Suppressor macrophage treated with lipopolysaccharide for 4 hours (primary cell): ENCODE data around the gene WDFY2.
A peak's percentile ranks its signal among the peaks of the same experiment; 100 is the strongest.
"Not testable (repeated sequence)": the region's sequence is repeated elsewhere in the genome, so short reads cannot be mapped to it uniquely, and the experiment has no call there.

Source experiments
- DNase-seq: peaks from one replicate; pipeline ENCODE4 v3.0.0-alpha.2; 2020

The WDFY2 gene

DNA sequence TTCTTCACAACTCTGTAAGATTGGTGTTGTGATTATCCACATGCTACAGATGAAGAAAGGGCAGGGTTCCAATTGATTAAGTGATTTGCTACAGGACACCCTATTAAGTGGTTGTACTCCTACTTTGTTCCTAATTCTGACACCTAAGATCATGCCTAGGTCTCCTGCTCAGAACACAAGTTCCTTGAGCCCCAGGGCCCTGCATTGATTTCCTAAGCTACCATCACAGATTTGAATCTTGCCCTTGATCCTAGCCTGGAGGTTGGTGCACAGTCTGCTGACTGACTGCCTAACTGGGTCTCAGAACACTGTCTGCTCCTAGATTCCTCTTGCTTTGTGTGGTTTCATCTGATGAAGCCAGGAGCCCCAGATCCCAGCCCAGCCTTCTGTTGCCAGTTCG lies 19.6 kb upstream of the WDFY2 start:
- DNase-seq = no peak

DNA sequence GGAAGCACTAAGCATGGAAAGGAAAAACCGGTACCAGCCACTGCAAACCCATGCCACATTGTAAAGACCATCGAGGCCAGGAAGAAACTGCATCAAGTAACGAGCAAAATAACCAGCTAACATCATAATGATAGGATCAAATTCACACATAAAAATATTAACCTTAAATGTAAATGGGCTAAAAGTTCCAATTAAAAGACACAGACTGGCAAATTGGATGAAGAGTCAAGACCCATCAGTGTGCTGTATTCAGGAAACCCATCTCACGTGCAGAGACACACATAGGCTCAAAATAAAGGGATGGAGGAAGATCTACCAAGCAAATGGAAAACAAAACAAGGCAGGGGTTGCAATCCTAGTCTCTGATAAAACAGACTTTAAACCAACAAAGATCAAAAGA lies 15.3 kb upstream of the WDFY2 start:
- DNase-seq = not testable (repeated sequence)

- no peak for DNase-seq
Measured at GRCh38 chr13:51576754-51577153, 7.5 kb upstream of the WDFY2 start.

DNA sequence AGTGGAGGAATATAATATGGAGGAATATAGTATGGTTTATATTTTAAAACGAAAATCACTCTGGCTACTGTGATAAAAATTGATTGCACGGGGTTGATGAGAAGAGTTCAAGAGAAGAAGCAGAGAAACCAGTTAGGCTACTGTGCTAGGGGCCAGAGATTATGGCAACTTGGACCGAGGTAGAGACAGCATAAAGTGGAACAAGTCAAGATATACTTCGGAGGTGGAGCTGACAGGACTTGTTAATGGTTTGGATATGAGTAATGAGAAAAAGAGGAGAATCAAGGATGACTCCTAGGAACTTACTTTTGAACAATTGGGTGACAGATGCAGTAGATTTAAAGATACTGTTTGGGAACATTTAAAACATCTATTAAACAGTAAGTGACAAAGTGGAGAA lies 6.6 kb upstream of the WDFY2 start:
- DNase-seq = no peak

- DNase-seq = no peak
Measured at GRCh38 chr13:51579676-51580075, 4.6 kb upstream of the WDFY2 start.

DNA sequence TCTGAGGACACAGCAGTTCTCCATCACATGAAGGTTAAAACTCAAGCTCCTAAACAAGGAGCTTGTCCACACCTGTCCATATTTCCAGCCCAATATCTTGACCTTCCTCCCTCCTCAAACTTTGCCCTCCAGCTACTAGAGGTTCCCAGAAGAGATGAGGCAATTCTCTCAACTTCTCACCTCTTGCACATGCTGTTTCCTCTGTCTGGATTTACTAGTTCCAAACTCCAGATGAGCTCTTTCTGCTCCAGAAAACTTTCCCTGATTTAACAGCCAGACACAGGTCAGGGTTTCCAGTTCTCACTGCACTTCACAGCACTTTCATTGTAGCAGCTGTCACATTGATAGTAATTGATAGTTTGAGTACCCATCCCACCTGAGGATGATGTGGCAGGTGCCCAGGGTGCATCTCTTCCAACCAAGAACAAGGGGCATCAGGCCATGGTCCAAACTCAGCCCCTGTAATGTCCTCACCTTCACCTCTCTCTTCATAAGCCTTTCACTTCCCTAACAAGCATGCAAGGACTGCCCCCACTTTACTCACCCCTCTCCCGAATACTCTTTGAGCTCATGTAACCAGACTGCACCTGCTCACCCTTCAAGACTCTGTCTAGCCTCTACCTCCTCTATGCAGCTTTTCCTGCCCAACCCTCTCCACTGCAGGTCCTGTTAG lies 3.0 kb upstream of the WDFY2 start:
- no peak for DNase-seq

- no peak for DNase-seq
Measured at GRCh38 chr13:51583469-51583874, 790 bp upstream of the WDFY2 start.

DNA sequence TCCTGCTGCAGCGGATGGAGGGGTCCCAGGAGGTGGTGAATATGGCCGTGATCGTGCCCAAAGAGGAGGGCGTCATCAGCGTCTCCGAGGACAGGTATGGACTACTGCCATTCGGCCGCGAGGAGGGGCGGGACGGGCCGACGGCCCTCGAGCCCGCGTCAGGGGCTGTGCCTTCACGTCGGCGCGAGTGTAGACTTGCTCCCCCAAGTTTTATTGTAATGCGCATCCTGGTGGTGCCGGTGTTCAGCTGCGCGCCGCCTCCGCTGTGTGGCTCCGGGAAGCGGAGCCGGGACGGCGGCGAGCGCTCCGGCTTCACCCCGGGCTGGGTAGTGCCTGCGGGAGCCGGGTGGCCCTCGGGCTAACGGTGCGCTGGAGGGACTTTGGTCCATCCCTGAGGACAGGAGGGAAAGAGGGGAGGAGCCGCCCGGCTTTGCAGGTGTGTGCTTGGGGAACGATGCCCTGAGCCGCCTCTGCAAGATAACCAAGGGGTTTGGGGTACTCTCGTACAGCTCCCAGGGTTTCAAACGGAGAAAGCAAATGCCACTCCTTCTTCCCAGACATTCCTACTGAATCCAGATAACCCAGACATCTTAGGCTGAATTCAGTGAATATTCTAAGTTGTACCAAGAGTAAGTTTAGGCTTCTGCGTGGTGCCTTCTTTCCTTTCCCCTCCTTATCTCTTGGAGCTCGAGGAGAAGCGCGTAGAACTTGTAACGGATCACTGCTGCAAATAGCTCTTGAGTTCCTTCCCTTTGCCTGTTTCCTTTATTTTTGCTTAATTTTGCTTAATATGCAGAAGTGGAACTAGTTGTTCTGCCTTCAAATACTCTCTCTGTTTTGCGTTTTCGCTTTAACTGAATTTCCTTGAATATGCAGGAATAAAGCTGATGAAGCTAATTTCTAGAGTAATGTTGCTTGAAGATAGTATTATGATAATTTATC lies 740 bp downstream of the WDFY2 start:
- DNase-seq = peak; percentile 73

DNA sequence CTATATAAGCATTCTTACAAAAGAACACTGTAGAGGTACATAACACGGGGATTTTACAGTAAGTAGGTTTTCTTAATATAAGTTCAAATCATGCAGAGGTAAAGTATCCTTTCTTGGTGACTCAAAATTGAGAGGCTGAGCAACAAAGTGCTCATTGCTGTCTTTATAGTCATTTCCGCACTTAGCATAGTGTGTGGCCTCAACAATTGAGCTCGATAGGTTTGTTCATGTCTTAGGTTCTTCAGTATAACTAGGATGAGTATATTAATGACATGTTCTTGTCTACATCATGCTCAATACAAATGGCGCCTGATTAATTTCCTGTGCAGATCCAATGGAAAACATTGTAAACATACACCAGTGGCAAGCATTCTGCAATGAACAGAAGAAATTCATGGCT lies 1.4 kb downstream of the WDFY2 start:
- DNase-seq = peak; percentile 43

- no peak for DNase-seq
Measured at GRCh38 chr13:51587372-51587771, 3.1 kb downstream of the WDFY2 start.

GRCh38 chr13:51588406-51588949 lies 4.2 kb downstream of the WDFY2 start:
- no peak for DNase-seq

DNA sequence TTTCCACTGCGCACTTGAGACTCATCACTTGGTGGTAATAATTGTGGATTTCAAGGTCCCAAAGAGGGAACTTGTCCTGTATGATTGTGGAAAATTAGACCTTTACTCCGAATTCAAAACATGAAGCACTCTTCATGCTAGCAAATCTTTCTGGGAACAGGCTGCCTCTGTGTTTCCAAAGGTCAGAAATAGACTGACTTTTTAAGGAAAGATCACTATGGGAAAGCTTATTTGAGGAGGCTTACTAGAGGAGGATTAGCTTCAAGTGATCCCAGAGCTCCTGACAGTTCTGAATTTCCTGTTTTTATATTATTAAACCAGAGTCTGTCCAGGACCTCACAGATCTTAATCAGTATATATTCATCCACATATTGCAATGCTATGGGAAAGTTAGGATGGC lies 5.5 kb downstream of the WDFY2 start:
- DNase-seq = no peak

DNA sequence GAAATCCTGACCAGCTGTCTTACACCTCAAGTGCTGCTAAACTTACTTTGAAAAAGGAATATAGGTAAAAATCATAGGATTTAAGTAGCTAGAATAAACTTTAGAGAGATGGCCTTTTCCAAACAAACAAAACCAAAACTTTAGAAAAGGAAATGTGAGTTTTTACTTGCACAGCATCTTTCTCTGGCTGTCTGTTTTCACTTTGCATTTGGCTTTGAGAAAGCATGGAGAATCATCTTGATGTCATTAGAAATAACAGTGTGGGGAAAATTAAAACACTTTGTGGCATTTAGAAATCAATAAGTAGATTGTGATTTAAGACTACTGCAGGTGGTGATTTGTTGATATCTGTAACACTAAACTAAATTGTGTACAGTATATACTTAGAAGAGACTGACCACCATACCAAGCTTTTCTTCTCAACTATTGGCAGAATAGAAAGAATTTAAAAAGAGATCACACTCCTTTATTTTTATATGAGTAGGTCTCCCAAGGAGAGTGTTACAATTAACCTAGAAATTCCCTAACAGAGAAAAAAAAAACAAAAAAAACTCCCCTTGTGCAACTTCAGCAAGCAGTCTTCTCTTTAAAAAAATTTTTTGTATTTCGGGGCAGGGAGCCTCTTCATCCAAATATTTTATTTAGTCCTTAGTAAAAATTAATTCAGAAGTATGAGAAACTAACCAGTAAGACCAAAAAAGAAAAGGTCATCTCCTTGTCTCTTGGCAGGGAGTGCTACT lies 6.1 kb downstream of the WDFY2 start:
- peak; percentile 32 for DNase-seq

DNA sequence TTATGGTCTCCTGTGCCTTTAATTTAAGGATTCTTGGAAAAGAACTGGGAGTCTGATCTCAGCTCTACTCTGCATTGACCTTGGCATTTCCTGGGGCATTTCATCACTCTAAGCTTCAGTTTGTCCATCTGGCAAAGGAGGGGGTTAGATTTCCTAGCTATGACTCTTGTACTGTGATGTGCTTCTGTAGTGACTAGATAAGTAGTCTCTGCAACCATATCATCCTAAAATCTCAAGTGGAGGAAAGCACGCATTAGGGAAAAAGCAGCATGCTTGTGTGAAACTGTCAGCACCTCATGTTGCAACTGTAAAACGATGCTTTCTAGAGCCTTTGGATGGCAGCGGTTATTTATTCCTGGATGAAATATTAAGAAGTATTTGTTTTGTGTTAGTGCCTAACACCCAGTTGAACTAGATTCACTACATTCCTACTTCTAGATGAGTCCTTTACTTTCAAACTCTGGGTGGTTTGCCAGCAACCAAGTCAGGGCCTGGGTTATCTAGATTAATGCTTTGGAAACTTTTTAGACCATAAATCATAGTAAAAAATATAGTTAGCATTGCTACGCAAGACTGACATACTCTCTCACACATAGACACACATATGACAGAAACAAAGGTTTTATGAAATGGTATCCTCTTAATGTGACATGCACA lies 6.8 kb downstream of the WDFY2 start:
- DNase-seq = peak; percentile 48

- DNase-seq = not testable (repeated sequence)
Measured at GRCh38 chr13:51591938-51592337, 7.7 kb downstream of the WDFY2 start.

- no peak for DNase-seq
Measured at GRCh38 chr13:51594432-51594831, 10.2 kb downstream of the WDFY2 start.

DNA sequence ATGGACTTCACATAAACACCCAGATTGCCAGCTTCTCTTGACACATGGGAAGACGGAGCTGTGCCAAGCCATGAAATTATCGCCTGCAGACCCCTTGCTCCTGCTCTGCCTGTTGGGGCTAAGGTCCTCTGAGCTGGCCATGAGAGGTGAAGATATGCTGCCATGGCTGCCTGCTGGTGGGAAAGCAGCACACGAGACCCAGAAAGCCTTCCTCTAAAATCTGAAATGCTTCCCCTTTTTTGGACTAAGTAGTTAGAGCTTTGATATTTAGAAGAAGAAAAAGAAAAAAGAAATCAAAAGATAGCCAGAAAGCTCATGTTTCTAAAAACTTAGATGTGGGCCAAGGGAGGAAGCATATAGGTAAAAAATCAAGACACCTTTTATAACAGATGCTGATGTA lies 11.2 kb downstream of the WDFY2 start:
- peak; percentile 36 for DNase-seq

DNA sequence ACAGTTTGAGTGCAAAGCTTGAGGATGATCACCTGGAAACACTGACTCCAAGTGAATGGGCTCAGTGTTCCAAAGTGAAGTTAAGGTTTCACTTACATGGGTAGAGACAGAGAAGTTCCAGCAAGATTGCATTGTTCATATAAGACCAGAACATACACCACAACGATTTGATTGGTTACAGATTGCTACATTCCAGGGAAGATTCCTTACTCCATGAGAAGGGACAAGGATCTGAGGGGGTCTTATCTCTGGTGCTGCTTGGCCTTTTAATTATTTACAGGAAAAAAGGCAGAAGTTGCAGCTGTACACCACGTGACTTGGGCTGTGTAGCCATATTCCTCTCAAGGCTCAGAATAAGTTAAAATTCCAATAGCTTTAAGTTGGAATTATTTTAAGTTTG lies 12.3 kb downstream of the WDFY2 start:
- no peak for DNase-seq

DNA sequence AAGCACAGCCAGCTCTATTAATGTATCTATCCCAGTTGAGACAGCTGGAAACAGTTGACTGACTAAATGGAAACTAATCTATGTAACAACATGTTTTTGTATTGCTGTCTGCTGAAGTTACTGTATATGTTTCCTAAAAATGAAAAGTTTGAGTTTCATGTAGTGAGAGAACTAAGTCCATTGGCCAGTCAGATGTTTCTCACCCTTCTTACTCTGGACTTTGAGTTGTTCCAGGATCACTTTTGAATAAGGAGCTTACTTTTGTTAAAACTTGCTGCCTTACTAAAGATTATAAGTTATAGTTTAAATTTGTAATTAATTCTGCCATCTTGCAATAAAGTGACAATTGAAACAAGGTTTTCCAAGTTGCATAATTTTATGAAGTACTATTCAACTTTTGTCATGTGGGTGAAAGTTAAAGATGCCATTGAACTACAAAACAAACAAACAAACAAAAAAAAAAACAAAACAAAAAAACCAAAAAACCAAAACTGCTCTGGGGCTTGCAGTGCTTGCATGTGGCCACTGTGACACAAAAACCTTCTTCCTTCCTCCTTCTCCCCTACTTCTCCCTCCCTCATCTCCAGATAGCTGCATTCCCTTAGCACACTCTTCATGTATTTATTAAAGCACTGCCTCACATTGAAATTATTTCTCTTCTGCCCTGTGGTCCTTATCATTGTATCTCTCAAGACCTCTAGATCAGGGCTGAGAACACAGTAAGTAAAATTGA lies 15.3 kb downstream of the WDFY2 start:
- DNase-seq = no peak

- no peak for DNase-seq
Measured at GRCh38 chr13:51600703-51601102, 16.4 kb downstream of the WDFY2 start.

DNA sequence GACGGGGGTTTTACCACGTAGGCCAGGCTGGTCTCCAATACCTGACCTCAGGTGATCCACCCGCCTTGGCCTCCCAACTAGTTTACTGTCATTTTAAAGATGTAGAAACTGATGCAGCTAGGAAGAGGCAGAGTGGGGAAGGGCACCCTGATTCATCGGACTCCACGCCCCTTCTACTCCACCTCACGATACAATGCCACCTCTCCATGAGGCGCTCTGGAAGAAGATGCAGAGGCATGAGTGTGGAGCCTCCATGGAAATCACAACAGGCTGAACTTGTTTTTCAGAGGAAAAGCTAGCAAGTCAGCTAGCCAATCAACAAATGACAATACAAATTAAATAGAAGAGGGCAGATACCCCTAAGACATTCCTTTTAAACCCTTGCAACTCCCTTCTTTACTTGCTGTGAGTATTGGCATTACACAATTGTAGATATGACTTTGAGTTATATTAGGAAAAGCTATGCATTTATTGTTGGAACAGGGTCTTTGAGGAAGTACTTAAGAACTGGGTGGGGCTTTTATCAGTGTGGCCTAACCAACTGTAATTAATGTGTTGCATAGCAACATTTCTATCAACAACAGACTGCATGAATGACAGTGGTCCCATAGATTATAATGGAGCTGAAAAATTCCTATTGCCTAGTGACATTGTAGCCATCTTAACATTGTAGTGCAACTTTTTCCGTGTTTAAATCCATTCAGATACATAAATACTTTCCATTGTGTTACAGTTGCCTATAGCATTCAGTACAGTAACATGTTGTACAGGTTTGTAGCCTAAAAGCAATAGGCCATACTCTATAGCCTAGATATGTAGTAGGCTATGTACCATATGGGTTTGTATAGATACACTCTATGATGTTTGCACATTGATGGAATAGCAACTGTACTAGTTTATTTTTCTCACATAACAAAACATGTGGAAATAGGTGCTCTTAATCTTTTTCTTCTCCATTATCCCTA lies 17.6 kb downstream of the WDFY2 start:
- no peak for DNase-seq
